Nephron progenitor cell (in vitro differentiated cells): ENCODE data around the gene SPPL3.
A peak's percentile ranks its signal among the peaks of the same experiment; 100 is the strongest.

ENCODE experiments used
- DNase-seq: peaks from one replicate; pipeline ENCODE4 v3.0.0; 2021
- H3K27ac Mint-ChIP-seq: 2 replicates; pipeline ENCODE4 v1.8.0; 2021; ENCODE audit warnings: mild to moderate bottlenecking, moderate library complexity, mixed read lengths
- H3K27me3 Mint-ChIP-seq: 2 replicates; pipeline ENCODE4 v1.8.0; 2021; ENCODE audit warnings: mild to moderate bottlenecking, low read depth, mixed read lengths; ENCODE audit not compliant: poor library complexity
- H3K36me3 Mint-ChIP-seq: 2 replicates; pipeline ENCODE4 v1.8.0; 2021; ENCODE audit warnings: low read depth, mixed read lengths
- H3K4me1 Mint-ChIP-seq: 2 replicates; pipeline ENCODE4 v1.8.0; 2021; ENCODE audit warnings: mixed read lengths
- H3K4me3 Mint-ChIP-seq: 2 replicates; pipeline ENCODE4 v1.8.0; 2021; ENCODE audit warnings: mild to moderate bottlenecking, moderate library complexity, mixed read lengths
- H3K9me3 Mint-ChIP-seq: 2 replicates; pipeline ENCODE4 v1.8.0; 2021; ENCODE audit warnings: mild to moderate bottlenecking, moderate library complexity, mixed read lengths
- TF ChIP-seq, protein P1 (sequence below): fragments of 200-600 bp; sonication (generic); IDR thresholded peaks from 2 replicates; pipeline ENCODE4 v1.5.0; 2021; ENCODE audit warnings: antibody characterized with exemption

The SPPL3 gene

DNA sequence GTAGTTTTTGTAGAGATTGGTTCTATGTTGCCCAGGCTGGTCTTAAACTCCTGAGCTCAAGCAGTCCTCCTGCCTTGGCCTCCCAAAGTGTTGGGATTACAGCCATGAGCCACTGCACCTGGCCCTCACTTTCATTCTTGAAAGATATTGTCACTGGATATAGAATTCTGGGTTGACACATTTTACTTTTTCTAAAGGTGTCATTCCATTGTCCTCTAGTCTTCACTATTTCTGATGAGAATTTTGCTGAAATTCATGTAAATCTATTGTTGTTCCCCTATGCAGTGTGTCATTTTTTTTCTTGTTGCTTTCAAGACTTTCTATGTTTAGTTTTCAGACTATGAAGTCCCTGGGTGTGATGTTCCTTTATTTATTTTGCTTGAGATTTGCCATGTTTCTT, 149.4 kb downstream of the SPPL3 start:
- Mint-ChIP-seq H3K27me3 (peaks cover 8% of the 10 kb centered on the region), H3K4me3 (no peak overlapping the region), H3K4me1 (peaks cover 17% of the 10 kb centered on the region), H3K9me3 (peaks cover 21% of the 10 kb centered on the region), H3K27ac (no peak overlapping the region), H3K36me3 (peaks cover 14% of the 10 kb centered on the region)
- TF ChIP-seq, protein P1, sequence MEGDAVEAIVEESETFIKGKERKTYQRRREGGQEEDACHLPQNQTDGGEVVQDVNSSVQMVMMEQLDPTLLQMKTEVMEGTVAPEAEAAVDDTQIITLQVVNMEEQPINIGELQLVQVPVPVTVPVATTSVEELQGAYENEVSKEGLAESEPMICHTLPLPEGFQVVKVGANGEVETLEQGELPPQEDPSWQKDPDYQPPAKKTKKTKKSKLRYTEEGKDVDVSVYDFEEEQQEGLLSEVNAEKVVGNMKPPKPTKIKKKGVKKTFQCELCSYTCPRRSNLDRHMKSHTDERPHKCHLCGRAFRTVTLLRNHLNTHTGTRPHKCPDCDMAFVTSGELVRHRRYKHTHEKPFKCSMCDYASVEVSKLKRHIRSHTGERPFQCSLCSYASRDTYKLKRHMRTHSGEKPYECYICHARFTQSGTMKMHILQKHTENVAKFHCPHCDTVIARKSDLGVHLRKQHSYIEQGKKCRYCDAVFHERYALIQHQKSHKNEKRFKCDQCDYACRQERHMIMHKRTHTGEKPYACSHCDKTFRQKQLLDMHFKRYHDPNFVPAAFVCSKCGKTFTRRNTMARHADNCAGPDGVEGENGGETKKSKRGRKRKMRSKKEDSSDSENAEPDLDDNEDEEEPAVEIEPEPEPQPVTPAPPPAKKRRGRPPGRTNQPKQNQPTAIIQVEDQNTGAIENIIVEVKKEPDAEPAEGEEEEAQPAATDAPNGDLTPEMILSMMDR: no peak
- DNase-seq: no peak

DNA sequence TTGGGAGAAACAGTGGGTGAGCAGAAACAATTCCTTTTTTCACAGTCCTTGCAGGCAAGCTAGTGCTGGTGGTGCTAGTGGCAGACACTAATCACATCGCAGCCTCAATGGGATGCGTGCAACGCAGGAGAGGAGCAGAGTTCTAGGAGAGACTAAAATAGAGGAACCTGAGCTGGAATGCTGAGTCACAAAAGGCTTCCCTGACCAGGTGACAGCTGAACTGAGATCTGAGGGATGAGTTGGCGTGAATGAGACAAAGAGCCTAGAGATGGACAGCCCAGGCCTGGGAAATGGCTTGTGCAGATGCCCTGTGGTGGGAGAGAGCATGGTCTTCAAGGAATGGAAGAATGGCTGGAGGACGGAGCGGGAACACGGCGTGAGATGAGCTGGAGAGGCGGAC, 152.8 kb downstream of the SPPL3 start:
- no peak for DNase-seq
- Mint-ChIP-seq H3K9me3 (peaks cover 21% of the 10 kb centered on the region), H3K36me3 (peaks cover 5% of the 10 kb centered on the region), H3K4me3 (no peak overlapping the region), H3K27ac (peak overlapping the region; percentile 62), H3K4me1 (peaks cover 22% of the 10 kb centered on the region), H3K27me3 (peaks cover 12% of the 10 kb centered on the region)
- TF ChIP-seq, protein P1: no peak

DNA sequence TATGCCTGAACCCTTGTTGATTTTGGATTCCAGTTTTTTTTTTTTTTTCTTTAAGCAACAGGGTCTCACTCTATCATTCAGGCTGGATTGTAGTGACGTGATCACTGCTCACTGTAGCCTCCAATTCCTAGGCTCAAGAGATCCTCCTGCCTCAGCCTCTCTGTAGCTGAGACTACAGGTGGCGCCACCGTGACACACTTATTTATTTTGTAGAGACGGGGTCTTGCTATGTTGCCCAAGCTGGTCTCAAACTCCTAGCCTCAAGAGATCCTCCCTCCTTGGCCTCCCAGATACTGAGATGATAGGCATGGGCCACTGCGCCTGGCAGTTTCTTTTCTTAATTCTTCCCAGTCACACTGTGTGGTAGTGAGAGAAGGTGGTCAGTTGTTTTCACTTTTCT, 153.4 kb downstream of the SPPL3 start:
- H3K4me3 Mint-ChIP-seq: no peak overlapping the region
- DNase-seq: no peak
- peaks cover 19% of the 10 kb centered on the region for H3K9me3 Mint-ChIP-seq
- H3K4me1 Mint-ChIP-seq: peaks cover 24% of the 10 kb centered on the region
- H3K36me3 Mint-ChIP-seq: peaks cover 5% of the 10 kb centered on the region
- TF ChIP-seq, protein P1: no peak
- H3K27ac Mint-ChIP-seq: no peak overlapping the region
- peaks cover 15% of the 10 kb centered on the region for H3K27me3 Mint-ChIP-seq

DNA sequence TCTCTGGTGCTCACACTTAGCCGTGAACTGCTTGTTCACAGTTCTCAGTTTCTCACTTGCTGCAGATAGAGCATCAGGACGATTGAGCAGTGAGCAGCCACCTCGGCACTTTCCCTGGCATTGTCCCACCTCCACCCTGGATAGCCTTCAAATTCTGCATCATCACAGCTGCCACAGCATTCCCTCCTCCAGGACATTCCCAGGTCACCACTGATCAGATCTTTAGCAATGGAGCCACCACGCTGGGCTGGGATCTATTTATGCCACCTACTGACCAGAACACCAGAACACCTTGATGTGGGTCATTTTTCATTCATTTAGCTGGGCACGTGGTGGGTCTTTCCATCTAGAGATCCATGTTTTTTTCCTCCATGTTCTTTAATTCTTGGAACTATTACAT, 154.9 kb downstream of the SPPL3 start:
- no peak overlapping the region for H3K4me3 Mint-ChIP-seq
- H3K36me3 Mint-ChIP-seq: peaks cover 5% of the 10 kb centered on the region
- peaks cover 5% of the 10 kb centered on the region for H3K9me3 Mint-ChIP-seq
- H3K4me1 Mint-ChIP-seq: peaks cover 36% of the 10 kb centered on the region
- TF ChIP-seq, protein P1: no peak
- no peak overlapping the region for H3K27ac Mint-ChIP-seq
- no peak for DNase-seq
- peaks cover 15% of the 10 kb centered on the region for H3K27me3 Mint-ChIP-seq

DNA sequence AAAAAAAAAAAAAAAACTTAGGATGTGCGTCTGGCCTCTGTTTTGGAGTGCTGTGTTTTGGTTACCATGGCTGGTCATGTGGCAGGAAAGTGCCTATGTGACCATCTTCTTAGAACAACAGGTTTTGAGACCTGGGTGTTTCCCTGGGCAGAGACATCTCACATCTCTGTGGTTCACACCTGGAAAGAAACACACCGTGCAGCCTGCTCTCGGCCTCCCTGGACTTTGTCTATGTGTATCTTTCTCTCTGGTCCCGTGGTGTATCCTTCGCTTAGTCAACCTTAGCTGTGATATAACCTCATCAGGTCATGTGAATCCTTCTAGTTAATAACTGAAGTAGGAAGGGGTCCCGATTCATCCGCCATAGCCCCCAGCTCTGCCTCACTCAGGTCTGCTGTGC, 155.9 kb downstream of the SPPL3 start:
- H3K27me3 Mint-ChIP-seq: peaks cover 15% of the 10 kb centered on the region
- H3K27ac Mint-ChIP-seq: peak overlapping the region; percentile 34
- H3K9me3 Mint-ChIP-seq: no peaks in the 10 kb centered on the region
- H3K4me1 Mint-ChIP-seq: peaks cover 36% of the 10 kb centered on the region
- no peak overlapping the region for H3K4me3 Mint-ChIP-seq
- TF ChIP-seq, protein P1: no peak
- no peak for DNase-seq
- H3K36me3 Mint-ChIP-seq: no peaks in the 10 kb centered on the region

DNA sequence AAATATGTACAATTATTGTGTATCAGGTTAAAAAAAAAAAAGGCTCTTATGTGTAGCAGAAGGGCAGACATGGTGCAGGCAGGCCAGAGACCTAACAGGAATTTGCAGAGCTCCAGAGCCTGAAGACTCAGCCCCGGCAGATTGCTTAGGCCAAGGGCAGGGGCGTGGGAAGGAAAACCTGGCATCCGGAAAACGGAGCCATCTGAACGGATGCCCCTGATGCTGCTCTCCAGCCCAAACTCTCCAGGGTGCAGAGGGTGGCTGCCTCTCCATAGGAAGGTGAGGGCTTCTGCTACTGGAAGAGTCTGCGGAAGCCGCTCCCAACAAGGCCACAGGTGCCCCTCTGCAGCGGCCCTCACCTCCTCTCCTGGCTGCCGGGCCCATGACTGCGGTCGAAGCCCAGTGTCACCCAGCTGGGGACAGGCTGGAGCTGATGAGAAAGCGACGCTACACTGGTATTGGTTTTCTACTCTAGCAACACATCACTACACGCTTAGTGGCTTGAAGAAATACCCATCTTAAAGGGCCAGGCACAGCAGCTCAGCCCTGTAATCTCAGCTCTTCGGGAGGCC, 159.2 kb downstream of the SPPL3 start:
- peaks cover 30% of the 10 kb centered on the region for H3K4me1 Mint-ChIP-seq
- no peaks in the 10 kb centered on the region for H3K9me3 Mint-ChIP-seq
- peaks cover 6% of the 10 kb centered on the region for H3K27me3 Mint-ChIP-seq
- TF ChIP-seq, protein P1: no peak
- H3K27ac Mint-ChIP-seq: peak overlapping the region; percentile 48
- no peaks in the 10 kb centered on the region for H3K36me3 Mint-ChIP-seq
- no peak for DNase-seq
- no peak overlapping the region for H3K4me3 Mint-ChIP-seq
